GM21529 (cell line): ENCODE measurements around the gene EPB41.
A peak's percentile ranks its signal among the peaks of the same experiment; 100 is the strongest.

Source experiments
- ATAC-seq: cut with Tn5 transposase; IDR thresholded peaks from one replicate; pipeline ENCODE4 v1.9.1; 2021; ENCODE audit not compliant: unreplicated experiment

The EPB41 gene

DNA sequence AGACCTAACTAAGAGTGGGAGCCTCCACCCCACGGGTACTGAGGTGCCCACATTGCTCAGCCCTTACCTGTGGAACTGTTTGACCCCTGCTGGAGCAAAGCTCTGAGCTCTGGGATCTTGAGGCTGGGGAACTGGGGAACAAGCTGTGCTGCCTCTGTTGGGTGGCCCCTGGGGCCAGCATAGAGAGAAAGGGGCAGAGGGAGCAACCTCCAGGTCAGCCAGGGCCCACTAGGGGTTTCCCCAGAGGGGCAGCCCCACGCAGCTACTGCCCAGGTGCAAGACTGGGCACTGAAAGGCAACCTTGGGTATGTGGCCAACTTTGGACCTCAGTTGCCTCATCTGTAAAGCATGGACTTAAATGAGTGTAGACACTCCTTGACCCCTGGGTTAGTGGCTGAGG is 23.5 kb upstream of the EPB41 start:
- ATAC-seq, result no peak

DNA sequence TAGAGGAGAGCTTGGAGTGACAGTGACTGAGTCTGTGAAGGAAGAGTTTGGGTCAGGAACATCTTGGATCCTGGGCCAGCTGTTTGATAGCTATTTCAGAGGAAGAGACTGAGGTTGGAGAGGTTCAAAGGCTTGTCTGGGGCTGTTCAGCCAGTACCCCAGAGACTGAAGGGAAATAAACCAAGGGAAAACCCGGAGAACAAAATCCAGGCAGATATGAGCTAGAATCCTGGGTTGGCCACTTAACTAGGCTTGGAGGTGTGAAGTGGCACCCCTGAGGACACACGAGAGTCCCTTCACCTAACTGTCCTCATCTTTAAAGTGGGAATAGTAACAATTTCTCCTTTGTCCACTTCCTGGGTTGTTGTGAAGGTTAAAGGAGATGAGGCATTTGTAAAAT is 23.1 kb upstream of the EPB41 start:
- ATAC-seq, result no peak

DNA sequence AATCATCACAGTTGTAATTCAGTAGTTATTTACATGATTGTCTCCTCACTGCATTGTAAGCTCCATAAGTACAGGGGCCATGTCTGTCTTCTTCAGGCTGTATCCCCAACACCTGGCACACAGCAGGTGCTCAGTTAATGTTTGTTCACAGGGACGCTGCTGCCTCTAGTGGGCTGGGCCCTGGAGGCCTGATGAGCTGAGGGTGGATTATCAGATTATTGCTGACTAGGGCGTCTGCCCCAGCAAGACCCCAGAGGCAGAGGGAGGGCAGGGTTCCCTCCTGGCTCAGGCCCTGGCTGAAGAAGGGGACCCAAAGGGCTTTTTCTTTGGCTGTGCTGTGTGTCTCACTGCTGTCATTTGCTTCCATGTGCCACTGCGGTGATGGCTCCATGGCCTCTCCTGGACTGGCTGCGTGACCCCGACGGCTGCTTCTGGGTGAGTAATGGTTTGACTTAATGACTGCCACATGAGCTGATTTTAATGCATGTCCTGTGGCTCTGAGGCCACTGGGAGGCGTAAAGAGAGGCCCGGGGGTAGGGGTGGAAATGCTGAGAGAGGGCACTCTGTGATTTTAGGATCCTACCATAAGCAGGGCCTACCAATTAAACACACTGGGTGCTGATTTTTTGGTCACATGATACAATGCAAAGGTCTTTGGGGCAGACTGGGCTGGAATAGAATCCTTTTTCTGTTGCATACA is 20.8 kb upstream of the EPB41 start:
- no peak for ATAC-seq

DNA sequence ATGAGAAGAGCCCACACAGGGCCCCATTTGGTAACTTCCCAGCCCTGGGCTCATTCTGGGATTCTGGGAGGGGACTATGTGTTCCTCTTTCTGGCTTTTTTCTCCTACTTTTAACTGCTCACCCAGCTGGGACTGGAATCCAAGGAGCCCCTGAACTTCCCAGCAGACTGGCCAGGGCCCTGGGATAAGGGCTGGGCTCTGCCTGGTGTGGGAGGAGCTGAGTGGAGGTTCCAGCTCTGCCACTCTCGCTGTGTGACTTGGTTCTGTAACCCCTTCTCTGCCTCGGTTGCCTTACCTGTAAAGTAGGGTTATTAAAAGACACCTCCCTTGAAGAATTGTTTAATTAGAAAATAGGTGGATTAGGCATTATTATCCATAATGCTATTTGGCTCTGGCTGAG is 19.6 kb upstream of the EPB41 start:
- ATAC-seq, result no peak

DNA sequence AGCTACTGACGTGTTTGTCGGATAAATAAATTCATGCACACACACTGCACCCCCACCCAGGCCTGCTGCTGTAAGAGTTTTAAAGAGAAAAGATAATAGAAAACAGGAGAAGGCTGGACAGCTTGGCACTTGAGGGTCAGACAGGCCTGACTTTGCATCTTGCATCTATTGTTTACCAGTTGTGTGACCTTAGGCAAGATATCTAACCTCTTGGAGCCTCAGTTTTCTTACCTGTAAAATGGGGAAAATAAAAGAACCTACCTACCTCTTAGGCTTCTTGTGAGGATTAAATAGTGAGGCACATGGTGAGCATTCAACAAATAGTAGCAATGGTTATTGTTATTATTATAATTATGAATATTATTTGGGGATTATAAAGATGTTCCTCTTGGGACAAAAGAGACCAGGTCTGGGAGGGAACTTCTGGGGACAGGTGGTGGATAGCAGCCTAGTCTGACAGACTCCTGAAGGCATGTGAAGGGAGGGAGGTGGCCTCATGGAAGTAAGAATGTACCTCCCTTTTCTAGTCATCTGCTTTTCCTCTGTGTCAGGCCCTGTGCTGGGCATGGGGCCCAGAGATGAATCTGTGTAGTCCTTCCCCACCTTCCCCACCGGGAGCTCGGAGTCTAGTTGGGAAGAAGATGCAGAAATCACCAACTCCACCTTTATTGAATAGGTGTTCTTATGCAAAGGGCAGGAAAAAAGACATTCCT is 18.3 kb upstream of the EPB41 start:
- ATAC-seq, result no peak

DNA sequence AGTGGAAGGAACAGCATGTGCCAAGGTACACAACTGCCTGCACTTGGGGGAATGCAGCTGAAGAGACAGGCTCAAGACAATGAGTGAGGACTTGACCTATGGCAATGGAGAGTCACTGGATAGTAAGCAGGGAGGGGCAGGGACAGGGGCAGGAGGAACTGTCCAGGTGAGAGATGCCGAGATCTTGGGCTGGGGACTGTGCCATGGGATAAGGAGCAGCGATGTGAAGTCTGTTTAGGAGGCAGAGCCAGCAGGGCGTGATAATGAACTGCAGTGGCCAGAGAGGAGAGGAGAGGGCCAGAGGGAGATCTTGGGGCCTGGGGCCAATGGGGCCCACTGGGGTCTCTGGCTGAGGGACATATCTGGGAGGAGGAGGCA is 17.8 kb upstream of the EPB41 start:
- no peak for ATAC-seq

DNA sequence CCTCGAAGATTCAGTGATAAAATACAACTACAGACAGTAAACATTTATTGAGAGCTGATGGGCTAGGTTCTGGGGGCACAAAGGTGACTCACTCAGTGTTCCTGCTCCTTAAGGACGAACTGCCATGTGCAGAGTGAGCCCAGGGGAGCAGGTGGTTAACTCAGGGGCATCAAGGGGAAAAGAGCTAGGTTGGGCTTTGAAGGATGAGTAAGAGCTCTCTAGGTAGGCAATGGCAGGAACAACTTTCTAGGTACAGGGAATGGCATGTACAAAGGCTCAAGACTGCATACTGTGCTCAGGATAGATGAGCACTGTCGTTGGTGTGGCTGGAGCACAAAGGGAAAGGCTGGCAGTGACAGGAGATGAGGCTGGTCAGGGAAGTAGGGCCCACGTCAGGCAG is 16.6 kb upstream of the EPB41 start:
- ATAC-seq, result no peak

DNA sequence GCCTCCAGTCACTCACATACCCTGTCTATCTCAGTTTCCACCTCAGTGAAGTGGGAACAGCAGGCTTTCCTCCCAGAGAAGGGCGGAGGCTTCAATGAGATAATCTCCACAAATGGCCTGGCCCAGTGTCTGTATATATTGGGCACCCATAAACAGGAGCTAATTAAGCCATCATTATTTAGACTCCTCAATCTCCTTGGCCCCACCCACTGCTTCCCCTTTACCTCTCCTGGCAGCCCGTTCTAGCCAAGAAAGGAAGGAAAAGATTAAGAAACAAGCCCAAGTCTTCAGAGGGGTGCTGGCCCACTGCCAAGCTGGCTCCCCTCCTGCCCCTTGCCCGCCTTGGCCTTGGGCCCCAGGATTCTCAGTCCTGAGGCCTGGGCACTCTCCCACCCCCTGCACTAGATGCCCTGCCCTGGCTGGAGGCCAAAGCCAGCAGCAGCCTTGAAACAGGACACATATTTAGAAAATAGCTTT is 15.9 kb upstream of the EPB41 start:
- no peak for ATAC-seq

DNA sequence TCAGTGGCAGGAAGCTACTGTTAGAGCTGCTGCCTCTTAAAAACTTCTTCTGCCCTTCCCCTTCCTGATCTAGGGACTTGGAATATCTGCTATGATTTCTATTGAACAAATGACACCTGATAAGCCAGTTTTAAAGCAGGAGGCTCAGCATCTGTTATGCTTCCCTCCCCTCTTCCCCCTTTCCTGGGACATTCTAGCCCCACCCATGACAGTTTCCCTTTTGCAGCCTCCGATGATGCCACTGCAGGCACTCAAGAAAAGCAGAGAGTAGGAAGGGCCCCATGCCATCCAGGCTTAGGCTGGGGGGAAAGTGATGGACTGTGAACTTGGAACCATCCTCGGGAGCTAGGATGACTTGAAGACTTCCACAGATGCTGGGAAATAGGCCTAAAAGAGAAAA is 15.1 kb upstream of the EPB41 start:
- no peak for ATAC-seq

DNA sequence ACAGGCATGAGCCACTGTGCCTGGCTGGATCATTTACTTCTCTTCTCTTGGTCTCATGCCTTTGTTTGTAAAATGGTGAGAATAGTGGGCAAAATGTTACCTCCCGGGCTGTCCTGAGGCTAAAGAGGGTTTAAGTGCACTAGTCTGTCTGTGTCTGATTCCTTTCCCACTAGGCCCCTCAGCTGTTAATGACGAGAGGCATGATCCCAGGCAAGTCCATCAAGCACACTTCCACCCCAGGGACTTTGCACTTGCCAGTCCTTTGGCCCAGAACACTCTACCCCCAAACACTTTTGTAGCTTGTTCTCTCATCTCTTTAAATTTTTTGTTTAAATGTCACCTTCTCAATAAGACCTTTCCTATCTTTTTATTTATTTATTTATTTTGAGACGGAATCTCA is 13.8 kb upstream of the EPB41 start:
- ATAC-seq, result no peak

DNA sequence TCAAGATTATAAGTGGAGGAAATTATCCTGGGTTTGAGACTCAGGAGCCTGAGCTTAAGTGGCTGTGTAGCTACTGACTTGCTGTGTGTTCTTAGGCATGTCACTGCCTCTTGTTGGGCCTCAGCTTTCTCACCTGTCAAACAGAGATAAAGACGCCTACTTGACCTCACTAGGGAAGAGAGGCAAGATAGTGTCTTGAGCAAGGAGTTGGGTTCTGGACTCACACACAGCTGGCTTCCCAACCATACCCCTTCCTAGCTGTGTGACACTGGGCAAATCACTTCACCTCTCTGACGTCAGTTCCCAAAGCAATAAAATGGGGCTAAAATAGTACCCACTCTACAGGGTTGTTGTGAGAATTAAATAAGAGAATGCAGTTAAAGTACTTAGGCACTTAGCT is 11.6 kb upstream of the EPB41 start:
- ATAC-seq, result no peak

DNA sequence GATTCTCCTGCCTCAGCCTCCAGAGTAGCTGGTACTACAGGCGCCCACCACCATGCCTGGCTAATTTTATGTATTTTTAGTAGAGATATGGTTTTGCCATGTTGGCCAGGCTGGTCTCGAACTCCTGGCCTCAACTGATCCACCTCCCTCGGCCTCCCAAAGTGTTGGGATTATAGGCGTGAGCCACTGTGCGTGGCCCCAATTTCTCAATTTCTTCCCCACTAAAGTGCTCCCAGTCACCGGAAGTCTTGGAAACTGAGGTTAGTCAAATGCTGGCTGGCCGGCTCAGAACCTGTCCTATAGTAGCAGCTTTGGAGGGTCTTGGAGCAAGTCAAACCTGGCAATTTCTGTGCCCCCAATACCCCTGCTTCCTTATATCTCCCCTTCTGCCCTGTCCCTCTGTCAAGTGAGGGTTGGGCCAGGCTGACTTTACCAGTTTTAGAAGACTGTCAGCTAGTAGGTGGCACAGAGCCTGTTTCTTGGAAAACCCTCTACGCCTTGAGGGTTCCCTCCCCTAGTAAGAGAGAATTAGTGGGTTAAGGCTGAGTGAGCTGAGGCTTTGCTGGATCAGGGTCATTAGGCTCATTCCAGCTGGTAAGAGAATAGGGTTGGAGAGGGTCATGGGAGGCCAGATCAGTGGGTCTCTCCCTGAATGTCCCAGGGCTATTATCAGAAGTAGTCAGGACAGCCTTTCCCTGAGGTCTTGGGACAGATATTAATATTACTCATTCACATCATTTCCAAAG is 8.3 kb upstream of the EPB41 start:
- ATAC-seq, result no peak

DNA sequence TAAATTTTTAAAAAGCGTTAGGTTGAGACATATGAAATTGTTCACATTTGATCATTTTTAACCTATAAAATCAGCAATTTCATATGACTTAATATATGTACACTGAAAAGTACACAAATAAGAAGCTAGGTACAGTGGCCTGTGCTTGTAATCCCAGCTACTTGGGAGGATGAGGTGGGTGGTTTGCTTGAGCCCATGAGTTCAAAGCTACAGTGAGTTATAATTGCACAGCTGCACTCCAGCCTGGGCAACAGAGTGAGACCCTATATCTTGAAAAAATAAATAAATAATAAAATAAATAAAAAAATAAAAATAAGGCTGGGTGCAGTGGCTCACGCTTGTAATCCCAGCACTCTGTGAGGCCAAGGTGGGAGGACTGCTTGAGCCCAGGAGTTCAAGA is 5.2 kb upstream of the EPB41 start:
- no peak for ATAC-seq

DNA sequence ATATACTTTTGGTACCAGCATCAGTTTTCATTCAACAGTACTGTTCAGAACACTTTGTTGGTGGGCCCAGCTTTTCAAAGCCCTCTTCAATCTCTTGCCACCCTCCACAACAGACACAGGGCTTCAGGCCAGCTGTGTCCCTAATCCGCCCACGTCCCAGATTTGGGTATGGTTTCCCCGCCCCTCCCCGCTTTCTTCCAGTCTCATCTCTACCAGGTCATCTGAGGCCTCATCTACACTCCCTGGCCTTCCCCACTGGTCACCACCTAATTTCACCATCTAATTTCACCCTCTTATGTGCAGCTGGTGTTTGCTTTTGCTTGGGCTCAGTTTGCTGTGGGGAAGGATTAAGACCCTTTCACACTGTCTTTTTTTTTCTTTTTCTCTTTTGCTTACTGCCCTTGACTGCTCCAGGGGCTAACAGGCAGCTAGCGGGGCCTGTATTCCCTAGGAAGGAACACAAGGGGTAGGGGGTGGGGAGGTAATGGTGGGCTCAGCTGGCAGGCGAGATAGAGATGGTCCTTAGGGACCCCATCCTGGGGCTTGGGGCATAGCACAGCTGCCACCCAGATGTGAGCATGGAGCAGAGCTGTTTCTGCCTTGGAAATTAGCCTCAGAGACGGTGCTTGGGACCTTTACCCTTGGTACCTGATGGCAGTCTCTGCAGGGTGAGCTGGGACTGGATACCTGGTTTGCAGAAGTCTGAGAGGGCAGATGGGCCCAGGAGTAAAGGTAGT is 3.8 kb upstream of the EPB41 start:
- ATAC-seq, result no peak

DNA sequence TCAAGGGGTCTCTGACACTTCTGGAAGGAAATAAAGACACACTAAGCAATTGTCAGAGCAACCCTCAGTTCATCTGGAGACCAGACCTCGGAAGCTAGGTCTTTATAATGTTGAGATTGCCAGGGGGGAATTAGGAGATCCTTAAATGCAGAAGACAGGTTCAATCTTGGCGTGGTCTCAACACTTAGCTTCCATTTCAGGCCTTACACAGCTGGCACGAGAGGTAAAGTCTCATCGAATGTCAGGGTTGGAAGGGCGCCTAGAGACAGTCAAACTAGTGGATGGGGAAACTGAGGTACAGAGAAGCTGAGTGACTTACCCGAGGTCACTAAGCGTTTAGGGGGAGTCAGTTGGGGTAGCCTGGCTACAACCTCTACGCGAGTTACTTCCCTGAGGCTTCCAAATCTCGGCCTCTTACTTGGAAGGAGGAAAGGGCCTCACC is 562 bp upstream of the EPB41 start:
- peak; percentile 10 for ATAC-seq

DNA sequence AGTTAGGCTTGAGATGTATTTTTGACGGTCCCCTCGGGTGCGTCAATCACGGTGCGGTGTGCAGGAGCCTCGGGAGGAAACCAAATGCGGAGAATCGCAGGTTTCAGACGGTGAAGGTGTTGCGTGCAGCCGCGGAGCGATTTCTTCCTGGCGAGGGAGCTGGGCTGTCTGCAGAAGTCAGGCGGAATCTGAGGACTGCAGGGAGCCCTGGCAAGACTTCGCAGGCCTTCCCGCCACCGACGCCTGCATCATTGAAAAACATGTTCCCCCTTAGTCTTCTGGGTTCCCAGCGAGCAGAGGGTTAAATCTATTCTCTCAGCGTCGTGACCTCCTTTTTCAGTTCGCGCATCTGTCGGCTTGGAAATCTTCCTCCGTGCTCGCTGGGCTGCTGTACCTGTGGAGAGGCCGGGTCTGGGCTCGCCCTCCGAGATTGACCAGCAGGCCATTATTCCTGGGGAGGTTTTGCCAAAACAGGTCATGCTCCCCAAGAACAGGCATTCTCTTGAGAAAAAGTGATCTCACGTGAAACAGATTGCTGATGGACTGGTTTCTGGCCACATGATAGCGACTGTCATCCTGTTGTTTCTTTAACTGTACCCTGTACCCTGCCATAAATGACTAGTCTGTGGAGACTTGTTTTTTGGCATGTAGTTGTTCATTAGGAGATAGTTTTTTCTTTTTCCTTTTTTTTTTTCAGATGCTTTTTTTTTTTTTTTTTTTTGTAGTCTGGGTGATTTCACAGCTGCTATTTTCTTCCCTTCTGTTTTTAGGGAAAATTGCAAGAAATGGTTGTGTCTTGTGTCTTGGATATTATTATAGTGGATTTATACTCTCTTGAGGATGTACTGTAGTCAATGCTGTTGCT is 894 bp downstream of the EPB41 start:
- peak; percentile 23 for ATAC-seq

DNA sequence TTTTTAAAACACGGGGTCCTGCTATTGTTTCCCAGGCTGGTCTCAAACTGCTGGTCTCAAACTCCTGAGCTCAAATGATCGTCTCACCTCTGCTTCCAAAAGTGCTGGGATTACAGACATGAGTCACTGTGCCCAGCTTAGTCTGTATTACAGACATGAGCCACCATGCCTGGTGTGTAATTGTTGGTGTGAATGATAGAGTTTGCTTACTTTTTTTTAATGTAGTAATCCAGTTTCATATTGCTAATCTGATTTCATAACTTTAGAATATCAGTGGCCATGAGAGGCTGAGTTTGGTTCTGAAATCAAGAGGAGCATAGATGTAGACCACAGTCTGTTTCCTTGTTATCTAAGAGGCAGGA is 3.4 kb downstream of the EPB41 start:
- no peak for ATAC-seq

DNA sequence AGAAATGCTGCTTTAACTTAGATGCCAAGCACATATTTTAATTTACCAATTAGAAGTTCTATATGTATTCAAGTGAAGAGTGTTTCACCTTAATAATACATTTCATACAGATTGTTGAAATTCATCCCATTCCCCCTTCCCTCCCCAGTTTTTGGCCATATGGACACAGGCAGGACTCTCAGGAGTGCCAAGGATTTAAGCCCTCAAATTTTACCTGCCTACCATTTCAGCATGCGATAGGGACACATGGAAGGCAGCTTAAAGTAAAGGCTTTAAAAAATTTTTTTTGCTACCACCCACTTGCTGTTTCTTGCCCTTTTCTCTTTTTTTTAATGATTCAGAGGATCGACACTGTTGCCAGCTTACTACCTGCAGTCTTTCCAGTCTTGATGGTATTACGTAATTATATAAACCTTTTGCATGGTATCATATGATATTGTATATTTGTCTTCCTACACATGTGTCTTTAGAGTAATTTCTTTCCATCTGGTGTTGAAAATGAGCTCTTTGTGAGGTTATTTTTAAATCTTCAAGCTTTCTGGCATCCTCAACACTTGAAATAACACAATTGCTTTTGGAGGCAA is 7.0 kb downstream of the EPB41 start:
- ATAC-seq, result no peak

DNA sequence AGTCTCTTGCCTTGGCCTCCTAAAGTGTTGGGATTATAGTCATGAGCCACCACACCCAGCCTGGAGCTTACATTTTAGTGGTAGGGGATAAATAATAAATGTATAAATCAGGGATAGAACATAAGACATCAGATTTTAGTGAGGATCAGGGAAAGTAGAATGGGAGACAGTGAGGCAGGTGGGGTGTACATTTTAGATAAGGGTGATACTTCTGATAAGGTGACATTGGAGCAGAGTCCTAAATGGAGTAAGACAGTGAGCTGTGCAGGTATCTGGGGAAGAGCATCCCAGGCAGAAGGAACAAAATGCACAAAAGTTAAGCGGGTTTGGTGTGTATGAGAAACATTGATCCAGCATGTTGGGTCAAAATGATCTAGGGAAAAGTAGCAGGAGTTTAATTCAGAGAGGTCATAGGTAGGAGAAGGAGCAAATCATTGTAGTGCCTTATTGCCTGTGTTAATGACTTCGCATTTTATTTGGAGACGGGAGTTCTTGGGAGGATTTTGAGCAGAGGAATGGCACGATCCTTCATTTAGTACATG is 11.1 kb downstream of the EPB41 start:
- no peak for ATAC-seq
